CD4-positive, alpha-beta T cell treated with Interleukin-6 for 4 hours (primary cell): Measurements from ENCODE around the gene CLDN10.
"Not testable (repeated sequence)": the region's sequence is repeated elsewhere in the genome, so short reads cannot be mapped to it uniquely, and the experiment has no call there.

Experiments
- DNase-seq: peaks from one replicate; pipeline ENCODE4 v3.0.0-alpha.2; 2020; ENCODE audit warnings: mixed read lengths

Gene CLDN10

GRCh38 chr13:95552539-95553441 is at the start of gene CLDN10:
Gene CLDN10 (plus strand): TSS chr13:95552720. CDS start chr13:95552754, 34 bp downstream.
- DNase-seq: no peak

- no peak for DNase-seq
Observed at GRCh38 chr13:95503662-95504061, 48.9 kb upstream of the CLDN10 start.

GRCh38 chr13:95505265-95505664 is 47.3 kb upstream of the CLDN10 start:
- no peak for DNase-seq

GRCh38 chr13:95505986-95506385 is 46.5 kb upstream of the CLDN10 start:
- no peak for DNase-seq

- no peak for DNase-seq
Observed at GRCh38 chr13:95507991-95508390, 44.5 kb upstream of the CLDN10 start.

GRCh38 chr13:95508996-95509395 is 43.5 kb upstream of the CLDN10 start:
- DNase-seq: no peak

- no peak for DNase-seq
Observed at GRCh38 chr13:95509521-95510310, 42.8 kb upstream of the CLDN10 start.

GRCh38 chr13:95510950-95511349 is 41.6 kb upstream of the CLDN10 start:
- DNase-seq: no peak

- DNase-seq: no peak
Observed at GRCh38 chr13:95512424-95512823, 40.1 kb upstream of the CLDN10 start.

- DNase-seq: no peak
Observed at GRCh38 chr13:95512957-95513356, 39.6 kb upstream of the CLDN10 start.

- DNase-seq: not testable (repeated sequence)
Observed at GRCh38 chr13:95515606-95516005, 36.9 kb upstream of the CLDN10 start.

GRCh38 chr13:95516021-95516420 is 36.5 kb upstream of the CLDN10 start:
- no peak for DNase-seq

- no peak for DNase-seq
Observed at GRCh38 chr13:95516492-95516891, 36.0 kb upstream of the CLDN10 start.

GRCh38 chr13:95523598-95523997 is 28.9 kb upstream of the CLDN10 start:
- DNase-seq: no peak

GRCh38 chr13:95524264-95524901 is 28.1 kb upstream of the CLDN10 start:
- DNase-seq: no peak

GRCh38 chr13:95527955-95528354 is 24.6 kb upstream of the CLDN10 start:
- no peak for DNase-seq

GRCh38 chr13:95530178-95530577 is 22.3 kb upstream of the CLDN10 start:
- DNase-seq: no peak

- no peak for DNase-seq
Observed at GRCh38 chr13:95533545-95534160, 18.9 kb upstream of the CLDN10 start.

GRCh38 chr13:95535243-95535642 is 17.3 kb upstream of the CLDN10 start:
- no peak for DNase-seq

GRCh38 chr13:95536632-95537241 is 15.8 kb upstream of the CLDN10 start:
- DNase-seq: no peak

- DNase-seq: no peak
Observed at GRCh38 chr13:95540888-95541287, 11.6 kb upstream of the CLDN10 start.

GRCh38 chr13:95541308-95541707 is 11.2 kb upstream of the CLDN10 start:
- no peak for DNase-seq
